Effector memory CD4-positive, alpha-beta T cell (primary cell): ENCODE data around the gene TRIM3.

ENCODE experiments used
- DNase-seq, 3 donors: peaks; one replicate each; pipeline ENCODE4 v3.0.0-alpha.2; 2020
- H3K27ac ChIP-seq: 2 replicates; pipeline ENCODE4 v1.7.0; 2013; ENCODE audit warnings: mild to moderate bottlenecking, low read length, moderate library complexity; ENCODE audit not compliant: insufficient read depth, poor library complexity, severe bottlenecking
- H3K27me3 ChIP-seq: replicated peaks from 2 replicates; pipeline ENCODE4 v1.7.0; 2013; ENCODE audit warnings: mild to moderate bottlenecking, low read length; ENCODE audit not compliant: insufficient read depth, control insufficient read depth, poor library complexity, severe bottlenecking
- H3K36me3 ChIP-seq: 2 replicates; pipeline ENCODE4 v1.7.0; 2013; ENCODE audit warnings: mild to moderate bottlenecking, low read length, moderate library complexity; ENCODE audit not compliant: control insufficient read depth, insufficient read depth
- H3K4me1 ChIP-seq: 2 replicates; pipeline ENCODE4 v1.7.0; 2013; ENCODE audit warnings: low read length, mild to moderate bottlenecking; ENCODE audit not compliant: control insufficient read depth, insufficient read depth, poor library complexity, severe bottlenecking
- H3K4me3 ChIP-seq: 2 replicates; pipeline ENCODE4 v1.7.0; 2013; ENCODE audit warnings: low read length, low read depth, mild to moderate bottlenecking; ENCODE audit not compliant: insufficient read depth, poor library complexity, severe bottlenecking
- H3K9me3 ChIP-seq: 2 replicates; pipeline ENCODE4 v1.7.0; 2013; ENCODE audit warnings: mild to moderate bottlenecking, low read length, moderate library complexity; ENCODE audit not compliant: control insufficient read depth

Gene TRIM3

GRCh38 chr11:6418557-6419008, 55.2 kb downstream of the TRIM3 start:
- Histone ChIP-seq H3K9me3 (no peaks in the 10 kb centered on the region), H3K4me1 (peaks cover 41% of the 10 kb centered on the region), H3K27ac (peak overlapping the region; percentile 80), H3K27me3 (no peaks in the 10 kb centered on the region), H3K36me3 (no peaks in the 10 kb centered on the region), H3K4me3 (peak overlapping the region; percentile 96)
- no peak for DNase-seq

- Histone ChIP-seq H3K27me3 (no peaks in the 10 kb centered on the region), H3K4me1 (peaks cover 41% of the 10 kb centered on the region), H3K27ac (peak overlapping the region; percentile 80), H3K36me3 (no peaks in the 10 kb centered on the region), H3K4me3 (peak overlapping the region; percentile 96), H3K9me3 (no peaks in the 10 kb centered on the region)
- DNase-seq, result no peak
Observed at GRCh38 chr11:6417907-6418556, 55.7 kb downstream of the TRIM3 start.

DNA sequence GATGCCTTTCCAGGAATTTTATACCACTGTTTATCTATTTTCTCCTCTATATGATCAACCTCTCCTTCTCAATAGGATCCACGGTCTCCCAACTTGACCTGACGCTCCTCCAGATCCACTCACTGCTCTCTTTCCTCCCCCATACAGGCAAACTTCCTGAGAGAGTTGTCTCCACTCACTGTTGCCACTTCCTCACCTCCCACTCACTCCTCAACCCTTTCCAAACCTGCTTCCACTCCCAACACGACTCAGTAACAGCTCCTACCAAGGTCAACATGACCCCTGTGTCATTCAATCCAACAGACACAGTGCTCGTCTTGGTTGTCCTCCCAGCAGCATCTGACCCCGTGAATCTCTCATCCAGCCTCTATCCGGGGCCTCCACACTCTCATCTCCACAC, 57.9 kb downstream of the TRIM3 start:
- H3K4me1 ChIP-seq, result peaks cover 41% of the 10 kb centered on the region
- H3K36me3 ChIP-seq, result peaks cover 6% of the 10 kb centered on the region
- no peak overlapping the region for H3K4me3 ChIP-seq
- DNase-seq, result no peak
- H3K27ac ChIP-seq, result no peak overlapping the region
- H3K9me3 ChIP-seq, result no peaks in the 10 kb centered on the region
- H3K27me3 ChIP-seq, result no peaks in the 10 kb centered on the region

GRCh38 chr11:6414874-6415328, 58.8 kb downstream of the TRIM3 start:
- no peaks in the 10 kb centered on the region for H3K27me3 ChIP-seq
- no peak for DNase-seq
- no peak overlapping the region for H3K27ac ChIP-seq
- no peak overlapping the region for H3K4me3 ChIP-seq
- no peaks in the 10 kb centered on the region for H3K9me3 ChIP-seq
- peaks cover 42% of the 10 kb centered on the region for H3K4me1 ChIP-seq
- H3K36me3 ChIP-seq, result peaks cover 15% of the 10 kb centered on the region

DNA sequence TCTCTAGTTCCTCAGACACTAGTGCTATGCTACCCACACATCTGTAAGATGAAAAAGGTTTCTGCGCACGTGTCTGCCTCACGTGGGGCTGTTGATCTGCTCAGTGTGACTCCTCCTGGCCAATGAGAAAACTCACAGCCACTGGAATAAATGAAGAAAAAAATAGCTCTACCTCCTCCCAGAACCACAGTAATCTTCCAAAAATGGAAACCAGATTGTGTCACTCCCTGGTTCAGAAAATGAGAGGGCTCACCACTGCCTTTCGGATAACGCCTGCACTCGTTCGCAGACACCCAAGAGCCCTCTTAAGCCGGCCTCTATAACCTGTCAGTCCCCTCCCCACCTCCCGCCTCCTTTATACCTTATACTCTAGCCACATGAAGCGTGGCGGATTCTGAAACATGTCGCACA, 59.9 kb downstream of the TRIM3 start:
- Histone ChIP-seq H3K27ac (peak overlapping the region; percentile 55), H3K4me3 (peak overlapping the region; percentile 3), H3K4me1 (peaks cover 39% of the 10 kb centered on the region), H3K27me3 (no peaks in the 10 kb centered on the region), H3K36me3 (peaks cover 24% of the 10 kb centered on the region), H3K9me3 (no peaks in the 10 kb centered on the region)
- DNase-seq, result peak in 2 of 3 donors; percentile 44 to 51

DNA sequence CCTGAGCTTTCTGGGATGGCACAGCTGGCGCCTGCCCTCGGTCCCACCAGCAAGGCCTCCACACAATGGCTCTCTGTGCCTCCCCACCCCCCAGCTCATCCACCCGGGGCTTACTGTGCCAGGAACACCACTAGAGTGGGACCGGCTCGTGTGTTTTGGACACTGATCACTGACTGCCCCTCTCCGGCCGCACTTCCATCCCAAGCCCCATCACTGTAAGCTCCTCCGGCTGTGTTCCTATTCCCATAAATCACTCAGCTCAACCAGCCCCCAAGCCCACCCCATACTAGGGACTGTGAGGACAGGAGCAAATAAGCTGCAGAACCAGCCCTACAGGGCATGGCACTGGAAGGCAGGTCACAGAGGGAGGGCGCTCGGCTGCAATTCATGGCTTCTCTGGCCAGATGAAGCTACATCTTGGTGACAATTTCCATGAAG, 62.1 kb downstream of the TRIM3 start:
- DNase-seq, result no peak
- Histone ChIP-seq H3K9me3 (no peaks in the 10 kb centered on the region), H3K4me3 (no peak overlapping the region), H3K36me3 (peaks cover 24% of the 10 kb centered on the region), H3K27me3 (no peaks in the 10 kb centered on the region), H3K27ac (no peak overlapping the region), H3K4me1 (peaks cover 41% of the 10 kb centered on the region)

DNA sequence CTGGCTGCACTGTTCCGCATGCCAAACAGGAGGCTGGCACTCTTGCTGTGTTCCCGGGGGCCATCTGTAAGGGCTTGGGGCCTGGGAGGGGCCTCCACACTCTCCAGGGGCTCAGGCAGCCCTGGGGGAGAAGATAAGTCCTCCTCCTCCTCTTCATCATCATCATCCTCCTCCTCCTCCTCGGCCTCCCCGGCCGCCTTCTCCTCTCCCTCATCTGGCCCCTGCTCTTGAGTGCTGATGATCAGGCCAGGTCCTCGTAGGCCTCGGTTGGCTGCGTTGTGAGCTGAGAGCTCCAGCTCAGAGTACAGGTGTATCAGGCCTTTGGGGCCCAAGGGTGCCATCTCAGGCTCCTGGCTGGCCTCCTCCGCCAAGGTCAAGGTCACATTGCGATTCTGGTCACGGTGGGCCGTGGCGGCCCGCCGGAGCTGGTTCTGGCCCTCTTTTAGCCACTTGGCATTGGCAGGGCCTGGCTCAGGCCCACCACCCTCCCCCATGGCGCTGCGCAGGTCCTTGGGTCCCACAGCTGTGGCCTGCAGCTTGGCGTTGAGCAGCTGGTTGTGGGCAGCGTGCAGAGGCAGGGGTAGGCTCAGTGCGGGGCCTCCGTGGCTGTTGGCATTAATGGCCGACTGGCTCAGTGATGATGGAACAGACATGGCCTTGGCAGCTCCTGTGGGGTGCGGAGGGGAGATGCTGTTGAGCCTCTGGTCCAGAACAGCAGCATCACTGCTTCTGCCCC, 62.9 kb downstream of the TRIM3 start:
- DNase-seq, result no peak
- Histone ChIP-seq H3K4me3 (no peak overlapping the region), H3K4me1 (peaks cover 36% of the 10 kb centered on the region), H3K9me3 (no peaks in the 10 kb centered on the region), H3K27me3 (no peaks in the 10 kb centered on the region), H3K36me3 (peaks cover 24% of the 10 kb centered on the region), H3K27ac (no peak overlapping the region)

DNA sequence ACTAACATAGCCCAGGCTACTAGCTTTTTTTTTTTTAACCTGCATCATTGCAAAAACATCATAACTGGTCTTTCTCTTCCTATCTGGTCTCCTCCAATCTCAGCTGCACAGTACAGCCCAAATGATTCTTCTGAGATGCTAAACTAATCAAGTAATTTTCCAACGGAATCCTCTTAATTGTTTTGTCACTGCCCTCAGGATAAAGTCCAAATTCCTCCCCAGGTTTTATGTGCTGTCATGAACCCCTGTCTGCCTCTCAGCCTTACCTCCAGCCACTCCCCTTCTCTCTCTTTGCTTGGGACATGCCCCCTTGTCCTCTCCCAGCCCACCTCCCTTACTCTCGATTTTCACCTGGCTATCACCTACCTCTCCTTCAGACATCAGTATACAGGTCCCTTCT, 67.4 kb downstream of the TRIM3 start:
- Histone ChIP-seq H3K27me3 (no peaks in the 10 kb centered on the region), H3K27ac (no peak overlapping the region), H3K4me3 (no peak overlapping the region), H3K4me1 (peaks cover 57% of the 10 kb centered on the region), H3K36me3 (peaks cover 23% of the 10 kb centered on the region), H3K9me3 (no peaks in the 10 kb centered on the region)
- no peak for DNase-seq

DNA sequence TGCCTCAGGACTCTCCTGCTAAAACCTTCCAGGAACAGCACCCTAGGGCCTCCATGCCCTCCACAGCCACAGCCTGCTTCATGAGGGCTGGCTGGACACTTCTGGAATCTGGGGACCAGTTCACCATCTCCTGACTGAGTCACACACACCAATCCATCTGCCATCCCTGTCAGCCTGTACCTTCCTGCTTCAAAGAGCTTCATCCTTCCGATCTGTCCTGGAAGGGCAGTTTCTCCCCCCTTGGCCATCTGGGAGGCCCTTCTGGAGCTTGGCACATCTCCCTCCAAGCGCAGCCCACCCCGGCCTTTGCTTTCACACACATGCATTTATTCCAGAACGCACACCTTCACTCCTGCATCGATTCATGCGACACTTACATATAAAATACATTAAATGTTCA, 67.9 kb downstream of the TRIM3 start:
- Histone ChIP-seq H3K4me1 (peaks cover 63% of the 10 kb centered on the region), H3K27ac (peak overlapping the region; percentile 68), H3K4me3 (no peak overlapping the region), H3K9me3 (no peaks in the 10 kb centered on the region), H3K27me3 (no peaks in the 10 kb centered on the region), H3K36me3 (peaks cover 18% of the 10 kb centered on the region)
- DNase-seq, result no peak

DNA sequence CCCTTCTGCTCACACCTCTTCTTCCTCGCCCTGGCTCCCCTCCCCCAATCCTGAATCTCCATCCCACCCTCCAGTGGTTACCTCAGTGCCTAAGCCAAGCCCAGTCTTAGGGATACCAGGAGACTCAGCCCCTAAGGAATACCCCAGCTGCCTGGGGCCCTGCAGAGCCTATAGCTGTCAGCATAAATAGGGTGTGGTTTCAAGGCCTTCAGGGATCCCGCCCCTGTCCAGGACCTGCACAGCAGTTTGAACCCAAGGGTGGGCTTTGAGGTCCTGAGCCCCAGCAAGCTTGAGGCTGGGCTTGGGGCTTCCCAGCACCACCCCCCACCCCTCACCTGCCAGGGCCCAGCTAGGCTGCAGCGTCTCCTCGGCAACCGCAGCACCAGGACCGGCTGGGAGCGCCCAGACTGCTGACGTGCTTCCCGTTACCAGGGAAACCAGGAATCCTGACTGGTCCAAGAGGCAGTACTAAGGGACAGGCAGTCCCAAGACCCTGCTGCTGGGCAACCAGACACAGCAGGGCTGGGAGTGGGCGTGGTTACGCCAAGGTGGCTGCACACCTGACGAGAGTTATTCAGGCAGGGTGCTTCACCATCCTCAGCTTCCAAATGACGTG, 68.6 kb downstream of the TRIM3 start:
- Histone ChIP-seq H3K36me3 (peaks cover 15% of the 10 kb centered on the region), H3K4me3 (no peak overlapping the region), H3K27ac (peak overlapping the region; percentile 68), H3K27me3 (no peaks in the 10 kb centered on the region), H3K9me3 (no peaks in the 10 kb centered on the region), H3K4me1 (peaks cover 67% of the 10 kb centered on the region)
- no peak for DNase-seq
